NCI-H82 treated with DMSO at 0.1 percent for 48 hours (cell line): ENCODE results near the gene MS4A7.

Source experiments
- DNase-seq: peaks from one replicate; lab custom pipeline; 2025; ENCODE audit not compliant: unreplicated experiment; lab: John Stamatoyannopoulos, UW

MS4A7 gene

DNA sequence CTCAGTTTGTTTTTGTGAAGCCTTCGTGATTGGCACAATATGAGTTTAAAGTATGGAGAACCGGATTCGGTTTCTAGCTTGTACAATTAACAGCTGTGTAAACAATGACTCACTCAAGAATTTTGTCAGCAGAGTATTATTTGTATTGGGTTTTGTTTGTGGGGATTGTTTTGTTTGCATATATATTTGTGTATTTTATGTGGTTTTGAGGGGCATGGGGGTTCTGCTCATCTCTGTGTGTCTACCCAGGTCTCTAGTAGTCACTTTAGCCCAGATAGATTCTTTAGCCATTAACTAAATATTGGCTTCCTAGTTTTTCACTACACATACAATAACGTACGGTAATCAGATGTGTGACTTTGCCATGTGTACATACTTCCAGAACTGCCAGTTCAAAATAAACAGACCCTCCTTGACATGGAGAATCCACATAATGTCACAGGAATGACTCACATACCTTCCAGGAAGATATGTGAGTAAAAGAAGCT, 7.5 kb upstream of the MS4A7 start:
- DNase-seq = no peak

- DNase-seq = no peak
Observed at GRCh38 chr11:60371386-60371785, 6.9 kb upstream of the MS4A7 start.

DNA sequence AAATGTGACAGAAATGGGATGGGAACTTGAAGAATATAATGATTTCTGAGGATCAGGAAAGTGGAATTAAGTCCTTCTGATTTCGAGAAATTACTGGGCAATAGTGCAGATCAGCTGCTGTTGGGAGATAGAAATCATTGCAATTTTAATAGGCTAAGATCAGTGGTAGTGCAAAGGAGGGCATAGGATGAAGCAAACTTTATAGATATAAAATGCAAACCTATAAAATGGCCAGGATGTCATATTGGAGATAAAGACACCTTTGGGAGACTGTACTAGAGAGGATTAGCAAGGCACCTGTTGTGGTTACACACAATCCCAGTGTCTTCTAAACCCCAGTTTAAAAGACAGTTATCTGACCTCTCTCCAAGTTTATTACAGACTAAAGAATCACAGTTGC, 6.5 kb upstream of the MS4A7 start:
- DNase-seq = no peak

- no peak for DNase-seq
Observed at GRCh38 chr11:60372767-60373166, 5.6 kb upstream of the MS4A7 start.

- DNase-seq = no peak
Observed at GRCh38 chr11:60375316-60375715, 3.0 kb upstream of the MS4A7 start.

GRCh38 chr11:60376601-60377000, 1.7 kb upstream of the MS4A7 start:
- DNase-seq = no peak

DNA sequence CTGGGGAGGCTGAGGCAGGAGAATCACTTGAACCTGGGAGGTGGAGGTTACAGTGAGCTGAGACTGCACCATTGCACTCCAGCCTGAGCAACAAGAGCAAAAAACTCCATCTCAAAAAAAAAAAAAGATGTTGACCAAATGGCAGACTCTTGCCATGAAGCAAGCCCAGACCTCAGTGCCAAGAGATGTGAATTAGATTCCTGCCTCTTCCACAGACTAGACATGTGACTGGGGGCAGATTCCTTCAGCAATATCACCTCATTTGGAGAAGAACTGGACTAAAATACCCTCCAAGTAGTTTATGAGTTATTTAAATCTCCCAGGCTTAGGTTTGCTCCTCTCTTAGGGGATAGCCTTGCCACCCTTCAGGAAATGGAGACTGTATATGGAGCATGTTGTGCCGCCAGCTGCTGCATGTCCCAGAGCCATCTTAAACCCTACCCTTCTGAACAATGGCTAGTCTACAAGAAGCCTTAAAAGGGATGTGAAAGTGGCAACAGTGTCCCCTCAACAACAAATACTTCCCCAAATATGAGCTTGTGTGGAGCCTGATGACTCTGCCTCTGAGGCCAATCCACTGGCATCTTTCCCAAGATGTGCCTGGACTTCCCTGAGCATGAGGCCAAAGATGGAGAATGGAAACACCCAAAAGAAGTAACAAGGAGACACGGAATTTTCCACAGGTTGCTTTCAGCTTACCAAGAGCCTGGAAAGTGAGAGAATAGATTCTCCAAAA, 763 bp upstream of the MS4A7 start:
- no peak for DNase-seq

DNA sequence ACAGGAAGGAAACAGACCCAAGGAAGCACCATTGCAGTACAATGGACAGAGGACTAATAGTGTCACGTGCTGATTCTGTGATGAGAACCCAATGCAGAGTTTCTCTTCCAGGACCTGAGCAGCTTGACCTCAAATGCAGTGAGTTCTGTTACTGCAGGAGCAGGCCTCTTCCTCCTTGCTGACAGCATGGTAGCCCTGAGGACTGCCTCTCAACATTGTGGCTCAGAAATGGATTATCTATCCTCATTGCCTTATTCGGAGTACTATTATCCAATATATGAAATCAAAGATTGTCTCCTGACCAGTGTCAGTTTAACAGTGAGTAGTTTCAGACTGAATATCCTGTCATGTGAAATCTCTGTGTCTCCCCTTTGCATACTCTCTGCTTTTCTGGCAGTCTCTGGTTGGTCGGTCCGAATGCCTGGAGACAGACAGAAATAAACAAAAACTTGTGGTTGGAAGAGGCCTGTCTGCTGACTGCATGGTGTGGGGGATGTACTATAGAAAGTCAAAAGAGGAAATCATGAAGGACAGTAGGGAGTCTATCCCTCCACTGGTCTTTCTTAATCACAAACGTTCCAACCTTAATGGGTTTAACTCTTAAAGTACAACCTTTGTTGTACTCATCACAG, 11.1 kb downstream of the MS4A7 start:
- no peak for DNase-seq

- no peak for DNase-seq
Observed at GRCh38 chr11:60390419-60390818, 12.1 kb downstream of the MS4A7 start.

GRCh38 chr11:60392361-60392760, 14.0 kb downstream of the MS4A7 start:
- DNase-seq = no peak

DNA sequence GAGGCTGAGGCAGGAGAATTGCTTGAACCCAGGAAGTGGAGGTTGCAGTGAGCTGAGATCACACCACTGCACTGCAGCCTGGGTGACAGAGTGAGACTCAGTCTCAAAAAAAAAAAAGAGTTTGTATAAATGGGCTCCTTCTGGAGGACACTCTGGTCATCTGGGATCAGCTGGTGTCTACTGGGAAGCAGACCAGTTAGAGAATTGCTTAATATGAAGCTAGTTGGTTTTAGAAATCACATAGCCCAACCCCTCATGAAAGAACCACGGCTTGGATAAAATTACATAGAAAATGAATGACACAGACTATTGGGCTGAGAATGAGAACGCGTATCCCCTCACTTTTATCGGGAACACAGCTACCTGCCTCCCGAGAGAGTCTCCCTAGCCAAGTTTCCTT, 14.7 kb downstream of the MS4A7 start:
- DNase-seq = no peak

- DNase-seq = no peak
Observed at GRCh38 chr11:60394666-60395380, 16.5 kb downstream of the MS4A7 start.

GRCh38 chr11:60396382-60396781, 18.1 kb downstream of the MS4A7 start, which contains the start of gene MS4A14:
MS4A14 (plus strand) TSS chr11:60396459; CDS start chr11:60396579, 120 bp downstream.
- DNase-seq = no peak

- DNase-seq = no peak
Observed at GRCh38 chr11:60396799-60397198, 18.5 kb downstream of the MS4A7 start.

DNA sequence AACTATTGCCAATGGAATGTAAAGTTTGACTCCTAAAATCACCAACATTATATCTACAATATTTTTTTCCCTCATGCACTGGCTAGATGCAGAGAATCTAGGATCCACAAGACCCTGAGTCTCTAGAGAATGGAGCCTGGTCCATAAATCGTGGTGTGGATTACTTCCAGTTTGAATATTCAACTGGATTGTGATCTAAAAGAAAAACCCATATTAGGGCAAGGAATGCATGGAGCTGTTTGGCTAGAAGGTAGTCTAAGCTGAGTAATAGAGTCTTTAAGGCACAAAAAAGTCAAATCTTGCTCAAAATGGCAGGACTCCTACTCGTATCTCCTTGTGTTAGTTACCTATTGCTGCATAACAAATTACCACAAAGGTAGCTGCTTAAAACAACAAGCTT, 41.7 kb downstream of the MS4A7 start:
- DNase-seq = no peak

GRCh38 chr11:60422609-60423008, 44.3 kb downstream of the MS4A7 start:
- DNase-seq = no peak

GRCh38 chr11:60428517-60428916, 50.2 kb downstream of the MS4A7 start:
- no peak for DNase-seq

GRCh38 chr11:60429272-60429671, 50.9 kb downstream of the MS4A7 start, which contains the start of gene MS4A5:
MS4A5 (plus strand) TSS chr11:60429572; CDS start chr11:60429675, 103 bp downstream.
- DNase-seq = no peak

DNA sequence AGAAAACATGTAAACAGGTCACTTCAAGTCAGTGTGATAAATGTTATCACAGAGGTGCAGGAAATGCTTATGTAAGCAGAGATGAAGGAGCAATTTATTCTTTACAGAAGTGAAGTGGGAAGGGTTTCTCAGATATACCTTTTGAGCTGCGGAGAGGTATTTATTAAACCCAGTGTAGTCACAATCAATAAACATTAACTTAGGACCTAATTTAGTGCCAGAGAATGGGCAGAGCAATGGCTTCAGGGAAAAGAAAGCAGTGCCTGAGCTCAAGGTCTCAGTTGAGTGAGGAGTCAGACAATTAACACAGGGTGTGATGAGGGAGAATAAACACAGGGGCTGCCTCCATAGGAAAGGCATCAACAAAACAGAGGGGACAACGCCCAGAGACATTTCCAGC, 52.9 kb downstream of the MS4A7 start:
- no peak for DNase-seq

DNA sequence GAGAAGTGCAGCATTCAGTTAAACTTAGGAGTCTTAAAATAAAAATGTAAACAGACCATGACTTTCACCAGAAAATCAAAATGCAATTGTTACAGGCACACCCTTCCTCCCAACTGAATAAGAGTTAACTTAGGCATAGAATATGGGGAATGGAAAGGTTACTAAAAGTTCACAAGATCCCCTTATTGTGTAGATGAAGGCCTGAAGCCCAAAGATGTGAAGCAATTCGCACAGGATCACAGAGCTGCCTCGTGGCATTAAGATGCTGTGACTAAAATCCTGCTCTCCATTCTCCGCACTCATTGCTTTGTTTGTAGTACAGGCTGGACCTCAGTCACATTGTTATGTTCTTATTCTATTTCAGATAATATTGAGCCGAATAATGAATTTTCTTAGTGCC, 55.1 kb downstream of the MS4A7 start:
- no peak for DNase-seq
